GM12801 (cell line): ENCODE measurements around the gene MGMT.

Experiments
- CTCF ChIP-seq: IDR thresholded peaks from one replicate; pipeline ENCODE4 v1.5.1; 2011; ENCODE audit warnings: control low read depth; ENCODE audit not compliant: insufficient read length; ENCODE audit errors: extremely low read depth

MGMT gene

GRCh38 chr10:129715805-129716204 is 248.8 kb downstream of the MGMT start:
- TF ChIP-seq CTCF = no peak

GRCh38 chr10:129716211-129716681 is 249.2 kb downstream of the MGMT start:
- TF ChIP-seq CTCF = no peak

GRCh38 chr10:129716881-129717280 is 249.8 kb downstream of the MGMT start:
- TF ChIP-seq CTCF = no peak

- no peak for TF ChIP-seq CTCF
Measured at GRCh38 chr10:129717816-129718547, 250.9 kb downstream of the MGMT start.

GRCh38 chr10:129718548-129719414 is 251.7 kb downstream of the MGMT start:
- TF ChIP-seq CTCF = no peak

- no peak for TF ChIP-seq CTCF
Measured at GRCh38 chr10:129719415-129719739, 252.3 kb downstream of the MGMT start.

- no peak for TF ChIP-seq CTCF
Measured at GRCh38 chr10:129719889-129720590, 253.0 kb downstream of the MGMT start.
